ENCODE measurements around the gene SYAP1.
"Not testable (repeated sequence)": the region's sequence is repeated elsewhere in the genome, so short reads cannot be mapped to it uniquely, and the experiment has no call there.

SYAP1 gene

GRCh38 chrX:16705370-16705769 is 14.0 kb upstream of the SYAP1 start:
- WGBS (ENCODE audit: insufficient coverage, insufficient read length) = no CpG with 5 or more reads among the region's 3 CpGs
- Histone ChIP-seq H3K4me1 (ENCODE audit: control insufficient read depth, insufficient read depth, low read length) (no peaks in the 10 kb centered on the region), H3K4me3 (ENCODE audit: low read length) (no peak overlapping the region), H3K9me3 (ENCODE audit: control insufficient read depth, insufficient read depth, low read length) (no peaks in the 10 kb centered on the region), H3K27me3 (ENCODE audit: control insufficient read depth, insufficient read depth, low read length) (no peaks in the 10 kb centered on the region), H3K36me3 (ENCODE audit: control insufficient read depth, insufficient read depth, low read length) (peaks cover 3% of the 10 kb centered on the region; the same call in 1 of the 2 replicates), H3K27ac (ENCODE audit: low read length) (no peak overlapping the region)
- no peak for DNase-seq (ENCODE audit: low read depth, low spot score)

DNA sequence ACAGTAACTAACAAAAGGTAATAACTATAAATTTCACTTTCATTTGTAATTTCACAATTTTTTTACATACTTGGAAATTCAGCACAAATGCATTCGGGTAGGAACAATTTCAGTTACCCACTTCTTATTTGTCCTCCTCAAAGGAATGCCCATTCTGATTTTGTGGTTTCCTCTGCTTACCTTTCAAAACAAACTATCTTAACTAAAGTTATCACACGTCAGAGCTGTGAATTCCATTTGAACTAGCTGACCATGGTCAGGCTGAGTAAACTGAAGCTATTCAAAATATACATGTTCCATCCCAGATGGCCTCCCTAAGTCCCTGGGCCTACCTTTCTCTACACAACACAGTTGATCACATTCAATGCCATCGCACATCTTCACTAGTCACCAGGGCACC is 11.4 kb upstream of the SYAP1 start:
- Histone ChIP-seq H3K27ac (ENCODE audit: low read length) (no peak overlapping the region), H3K4me1 (ENCODE audit: control insufficient read depth, insufficient read depth, low read length) (no peaks in the 10 kb centered on the region), H3K36me3 (ENCODE audit: control insufficient read depth, insufficient read depth, low read length) (no peaks in the 10 kb centered on the region), H3K4me3 (ENCODE audit: low read length) (no peak overlapping the region), H3K9me3 (ENCODE audit: control insufficient read depth, insufficient read depth, low read length) (no peaks in the 10 kb centered on the region), H3K27me3 (ENCODE audit: control insufficient read depth, insufficient read depth, low read length) (no peaks in the 10 kb centered on the region)
- no CpG with 5 or more reads among the region's 3 CpGs for WGBS (ENCODE audit: insufficient coverage, insufficient read length)
- no peak for DNase-seq (ENCODE audit: low read depth, low spot score)

- no peak for DNase-seq (ENCODE audit: low read depth, low spot score)
- Histone ChIP-seq H3K27me3 (ENCODE audit: control insufficient read depth, insufficient read depth, low read length) (no peaks in the 10 kb centered on the region), H3K4me3 (ENCODE audit: low read length) (peak overlapping the region; percentile 59; the same call in 1 of the 2 replicates), H3K9me3 (ENCODE audit: control insufficient read depth, insufficient read depth, low read length) (no peaks in the 10 kb centered on the region), H3K4me1 (ENCODE audit: control insufficient read depth, insufficient read depth, low read length) (no peaks in the 10 kb centered on the region), H3K36me3 (ENCODE audit: control insufficient read depth, insufficient read depth, low read length) (no peaks in the 10 kb centered on the region), H3K27ac (ENCODE audit: low read length) (no peak overlapping the region)
- WGBS (ENCODE audit: insufficient coverage, insufficient read length) = no CpG with 5 or more reads among the region's 9 CpGs
Observed at GRCh38 chrX:16711219-16711811, 8.1 kb upstream of the SYAP1 start.

DNA sequence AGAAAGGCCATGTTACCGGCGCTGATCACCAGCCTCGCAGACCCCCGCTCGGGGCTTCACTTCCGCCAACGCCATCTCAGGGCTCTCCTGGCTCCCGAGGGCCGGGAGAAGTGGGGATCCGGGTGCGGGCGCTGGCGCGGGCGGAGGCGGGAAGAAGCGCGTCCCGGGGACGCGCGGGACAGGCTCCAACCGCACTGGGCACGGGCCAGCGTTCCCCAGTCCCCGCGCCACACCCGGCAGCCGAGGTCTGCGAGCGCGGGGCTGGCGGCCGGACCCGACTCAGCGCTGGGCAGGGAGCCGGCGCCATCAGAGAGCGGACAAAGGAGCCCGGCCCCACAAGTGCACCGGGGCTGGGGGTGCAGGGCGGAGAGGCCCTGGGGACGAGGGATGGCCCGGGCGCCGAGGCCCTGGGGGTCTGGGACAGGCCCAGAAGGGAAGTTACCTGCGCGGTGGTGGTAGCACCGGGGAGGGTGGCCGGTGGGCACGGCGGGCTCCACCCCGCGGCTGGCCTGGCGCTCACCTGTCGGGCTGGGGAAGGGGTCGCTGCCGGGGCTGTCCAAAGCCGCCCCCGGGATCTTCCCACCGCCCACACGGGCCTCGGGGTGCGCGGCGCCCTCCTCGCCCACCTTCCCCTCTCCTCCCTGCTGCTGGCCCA is 7.4 kb upstream of the SYAP1 start:
- Histone ChIP-seq H3K36me3 (ENCODE audit: control insufficient read depth, insufficient read depth, low read length) (no peaks in the 10 kb centered on the region), H3K4me3 (ENCODE audit: low read length) (peak overlapping the region; percentile 59), H3K27me3 (ENCODE audit: control insufficient read depth, insufficient read depth, low read length) (no peaks in the 10 kb centered on the region), H3K4me1 (ENCODE audit: control insufficient read depth, insufficient read depth, low read length) (no peaks in the 10 kb centered on the region), H3K9me3 (ENCODE audit: control insufficient read depth, insufficient read depth, low read length) (no peaks in the 10 kb centered on the region), H3K27ac (ENCODE audit: low read length) (no peak overlapping the region)
- WGBS (ENCODE audit: insufficient coverage, insufficient read length) = no CpG with 5 or more reads among the region's 67 CpGs
- DNase-seq (ENCODE audit: low read depth, low spot score) = no peak

DNA sequence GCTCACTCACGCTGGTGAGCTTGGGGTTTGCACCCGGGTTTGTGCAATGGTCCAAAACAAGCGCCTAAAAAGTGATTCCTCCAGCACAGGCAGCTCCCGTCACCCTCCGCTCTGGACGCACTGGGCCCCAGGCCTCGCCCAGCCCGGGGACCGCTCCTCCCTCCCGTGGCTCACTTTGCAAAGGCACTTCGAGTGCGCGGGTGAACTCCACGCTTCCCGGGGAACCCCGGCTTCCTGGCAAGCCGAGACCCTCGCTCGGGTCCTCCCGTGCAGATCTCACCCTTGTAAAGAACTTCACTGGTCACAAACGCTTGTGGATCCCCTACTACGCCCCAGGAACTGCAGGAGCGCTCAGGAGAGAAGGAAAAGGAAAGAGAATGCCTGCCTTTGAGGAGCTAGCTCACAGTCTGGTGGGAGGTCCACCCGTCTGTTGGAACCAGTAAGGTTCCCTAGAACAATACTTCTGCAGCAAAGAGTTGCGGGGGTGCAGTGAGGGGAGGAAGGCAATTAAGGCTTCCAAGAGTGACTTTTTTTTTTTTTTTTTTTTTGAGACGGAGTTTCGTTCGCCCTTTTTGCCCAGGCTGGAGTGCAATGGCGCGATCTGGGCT is 6.8 kb upstream of the SYAP1 start, which contains the start of gene CTPS2:
CTPS2 (minus strand) TSS at position 122 of the 608 bp plus-strand sequence. CDS start 9,767 bp downstream, outside the sequence.
- no peaks in the 10 kb centered on the region for H3K27me3 ChIP-seq (ENCODE audit: control insufficient read depth, insufficient read depth, low read length)
- no peak within 1 kb of the TSS for H3K27ac ChIP-seq (ENCODE audit: low read length)
- WGBS (ENCODE audit: insufficient coverage, insufficient read length) = no CpG with 5 or more reads among the region's 30 CpGs
- no peaks in the 10 kb centered on the region for H3K4me1 ChIP-seq (ENCODE audit: control insufficient read depth, insufficient read depth, low read length)
- no peaks in the 10 kb centered on the region for H3K36me3 ChIP-seq (ENCODE audit: control insufficient read depth, insufficient read depth, low read length)
- no peaks in the 10 kb centered on the region for H3K9me3 ChIP-seq (ENCODE audit: control insufficient read depth, insufficient read depth, low read length)
- H3K4me3 ChIP-seq (ENCODE audit: low read length) = peak within 1 kb of the TSS; percentile 59
- no peak for DNase-seq (ENCODE audit: low read depth, low spot score)

- no peaks in the 10 kb centered on the region for H3K9me3 ChIP-seq (ENCODE audit: control insufficient read depth, insufficient read depth, low read length)
- DNase-seq (ENCODE audit: low read depth, low spot score) = no peak
- no peaks in the 10 kb centered on the region for H3K27me3 ChIP-seq (ENCODE audit: control insufficient read depth, insufficient read depth, low read length)
- H3K4me1 ChIP-seq (ENCODE audit: control insufficient read depth, insufficient read depth, low read length) = no peaks in the 10 kb centered on the region
- no CpG with 5 or more reads among the region's 8 CpGs for WGBS (ENCODE audit: insufficient coverage, insufficient read length)
- no peak overlapping the region for H3K4me3 ChIP-seq (ENCODE audit: low read length)
- H3K36me3 ChIP-seq (ENCODE audit: control insufficient read depth, insufficient read depth, low read length) = no peaks in the 10 kb centered on the region
- no peak overlapping the region for H3K27ac ChIP-seq (ENCODE audit: low read length)
Observed at GRCh38 chrX:16714504-16714903, 4.9 kb upstream of the SYAP1 start.

DNA sequence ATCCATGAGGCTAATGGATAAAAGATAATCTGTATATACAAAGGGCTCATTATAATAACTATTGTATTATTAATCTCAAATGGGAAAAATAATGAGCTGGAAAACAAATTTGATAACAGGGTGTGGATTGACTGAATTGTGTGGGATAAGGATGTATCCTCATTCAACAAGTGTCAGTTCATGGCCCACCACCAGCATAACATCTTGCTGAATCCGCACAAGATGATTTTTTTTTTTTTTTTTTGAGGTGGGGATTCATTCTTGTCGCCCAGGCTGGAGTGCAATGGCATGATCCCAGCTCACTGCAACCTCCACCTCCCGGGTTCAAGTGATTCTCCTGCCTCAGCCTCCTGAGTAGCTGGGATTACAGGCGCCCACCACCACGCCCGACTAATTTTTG is 3.8 kb upstream of the SYAP1 start:
- not testable (repeated sequence) for H3K36me3 ChIP-seq (ENCODE audit: control insufficient read depth, insufficient read depth, low read length); H3K27me3 ChIP-seq (ENCODE audit: control insufficient read depth, insufficient read depth, low read length); H3K4me1 ChIP-seq (ENCODE audit: control insufficient read depth, insufficient read depth, low read length); H3K27ac ChIP-seq (ENCODE audit: low read length); DNase-seq (ENCODE audit: low read depth, low spot score); H3K9me3 ChIP-seq (ENCODE audit: control insufficient read depth, insufficient read depth, low read length); H3K4me3 ChIP-seq (ENCODE audit: low read length)
- WGBS (ENCODE audit: insufficient coverage, insufficient read length) = no CpG with 5 or more reads among the region's 6 CpGs

DNA sequence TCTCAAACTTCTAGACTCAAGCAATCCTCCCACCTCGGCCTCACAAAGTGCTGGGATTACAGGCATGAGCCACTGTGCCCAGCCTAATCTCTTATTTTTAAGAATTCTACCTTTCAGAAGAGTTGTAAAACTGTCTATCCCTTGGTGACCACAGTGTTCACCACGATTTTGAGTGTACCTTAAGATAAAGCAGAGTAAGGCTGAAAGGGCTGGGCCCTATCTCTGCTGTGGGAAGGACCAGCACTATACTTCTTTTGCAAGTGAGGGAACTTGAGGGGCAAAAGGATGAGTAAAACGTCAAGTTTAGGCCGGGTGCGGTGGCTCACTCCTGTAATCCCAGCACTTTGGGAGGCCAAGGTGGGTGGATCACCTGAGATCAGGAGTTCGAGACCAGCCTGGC is 3.0 kb upstream of the SYAP1 start:
- not testable (repeated sequence) for H3K4me1 ChIP-seq (ENCODE audit: control insufficient read depth, insufficient read depth, low read length); H3K27me3 ChIP-seq (ENCODE audit: control insufficient read depth, insufficient read depth, low read length); DNase-seq (ENCODE audit: low read depth, low spot score); H3K9me3 ChIP-seq (ENCODE audit: control insufficient read depth, insufficient read depth, low read length); H3K4me3 ChIP-seq (ENCODE audit: low read length); H3K27ac ChIP-seq (ENCODE audit: low read length); H3K36me3 ChIP-seq (ENCODE audit: control insufficient read depth, insufficient read depth, low read length)
- no CpG with 5 or more reads among the region's 6 CpGs for WGBS (ENCODE audit: insufficient coverage, insufficient read length)

- Histone ChIP-seq H3K27ac (ENCODE audit: low read length) (no peak overlapping the region), H3K36me3 (ENCODE audit: control insufficient read depth, insufficient read depth, low read length) (no peaks in the 10 kb centered on the region), H3K27me3 (ENCODE audit: control insufficient read depth, insufficient read depth, low read length) (no peaks in the 10 kb centered on the region), H3K4me1 (ENCODE audit: control insufficient read depth, insufficient read depth, low read length) (no peaks in the 10 kb centered on the region), H3K4me3 (ENCODE audit: low read length) (peak overlapping the region; percentile 25; the same call in 1 of the 2 replicates), H3K9me3 (ENCODE audit: control insufficient read depth, insufficient read depth, low read length) (no peaks in the 10 kb centered on the region)
- no CpG with 5 or more reads among the region's 6 CpGs for WGBS (ENCODE audit: insufficient coverage, insufficient read length)
- DNase-seq (ENCODE audit: low read depth, low spot score) = no peak
Observed at GRCh38 chrX:16718824-16719333, 533 bp upstream of the SYAP1 start.

GRCh38 chrX:16722481-16722880 is 3.1 kb downstream of the SYAP1 start:
- no CpG with 5 or more reads among the region's 4 CpGs for WGBS (ENCODE audit: insufficient coverage, insufficient read length)
- Histone ChIP-seq H3K4me3 (ENCODE audit: low read length) (no peak overlapping the region), H3K27me3 (ENCODE audit: control insufficient read depth, insufficient read depth, low read length) (no peaks in the 10 kb centered on the region), H3K9me3 (ENCODE audit: control insufficient read depth, insufficient read depth, low read length) (no peaks in the 10 kb centered on the region), H3K4me1 (ENCODE audit: control insufficient read depth, insufficient read depth, low read length) (no peaks in the 10 kb centered on the region), H3K27ac (ENCODE audit: low read length) (no peak overlapping the region), H3K36me3 (ENCODE audit: control insufficient read depth, insufficient read depth, low read length) (no peaks in the 10 kb centered on the region)
- no peak for DNase-seq (ENCODE audit: low read depth, low spot score)
